ENCODE data around the gene PITX3. TPM values are rescaled to one million over a fixed set of nuclear protein-coding genes. Genes with fewer than 3 reads are reported as not detected.
"Not testable (repeated sequence)": the region's sequence is repeated elsewhere in the genome, so short reads cannot be mapped to it uniquely, and the experiment has no call there.

PITX3 gene
- total RNA-seq, 1 experiment from 2014 or later = not detected

DNA sequence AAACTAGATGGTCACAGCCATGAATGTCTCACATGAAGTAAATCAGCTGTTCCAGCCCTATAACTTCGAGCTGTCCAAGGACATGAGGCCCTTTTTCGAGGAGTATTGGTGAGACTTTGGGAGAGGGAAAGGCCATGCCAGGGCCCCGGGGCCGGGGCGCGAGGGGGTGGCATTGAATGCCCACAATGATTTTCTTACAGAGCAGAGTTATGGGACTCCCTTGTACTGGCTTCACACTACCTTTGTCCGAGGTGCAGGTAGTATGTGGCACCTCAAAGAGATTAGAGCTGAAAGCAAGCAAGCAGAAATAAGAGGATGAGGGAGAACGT, 14.8 kb downstream of the PITX3 start:
- DNase-seq (ENCODE audit: low spot score) = no peak

GRCh38 chr10:102225646-102226541, 15.4 kb downstream of the PITX3 start, which contains the start of gene ELOVL3:
Gene ELOVL3 (plus strand): TSS chr10:102226299. CDS start chr10:102226549, 250 bp downstream.
- peak; percentile 91 for DNase-seq (ENCODE audit: low spot score)

DNA sequence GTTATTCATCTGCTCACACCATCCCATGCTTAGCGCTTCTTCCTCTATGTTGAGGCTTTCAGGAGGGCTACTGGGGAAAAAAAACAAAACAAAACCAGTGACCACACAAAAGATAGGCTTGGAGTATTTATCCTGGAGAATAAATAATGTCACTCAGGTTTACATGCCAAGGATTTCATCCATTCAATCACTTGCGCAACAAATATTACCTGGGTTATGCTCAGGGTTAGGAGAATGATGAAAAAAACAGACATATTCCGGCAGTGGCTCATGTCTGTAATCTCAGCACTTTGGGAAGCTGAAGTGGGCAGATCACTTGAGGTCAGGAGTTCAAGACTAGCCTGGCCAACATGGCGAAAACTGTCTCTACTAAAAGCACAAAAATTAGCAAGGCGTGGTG, 18.5 kb downstream of the PITX3 start:
- DNase-seq (ENCODE audit: low spot score) = no peak

DNA sequence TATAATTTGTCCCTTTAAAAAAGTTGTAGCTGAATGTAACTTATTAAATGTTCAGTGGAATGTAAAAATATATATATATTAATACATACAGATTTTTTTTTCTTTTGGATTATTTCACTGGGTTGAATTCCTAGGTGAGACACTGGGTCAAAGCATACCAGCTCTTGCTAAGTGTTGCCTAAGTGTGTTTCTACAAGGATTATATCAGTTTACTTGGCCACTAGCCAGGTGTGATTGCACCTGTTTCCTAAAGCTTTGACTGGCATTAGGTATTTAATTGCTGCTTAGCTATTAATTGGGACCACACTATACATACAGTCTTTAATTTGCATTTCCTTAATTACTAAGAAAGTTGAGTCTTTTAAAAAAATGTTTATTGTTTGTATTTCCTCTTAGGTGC, 20.7 kb downstream of the PITX3 start:
- no peak for DNase-seq (ENCODE audit: low spot score)

DNA sequence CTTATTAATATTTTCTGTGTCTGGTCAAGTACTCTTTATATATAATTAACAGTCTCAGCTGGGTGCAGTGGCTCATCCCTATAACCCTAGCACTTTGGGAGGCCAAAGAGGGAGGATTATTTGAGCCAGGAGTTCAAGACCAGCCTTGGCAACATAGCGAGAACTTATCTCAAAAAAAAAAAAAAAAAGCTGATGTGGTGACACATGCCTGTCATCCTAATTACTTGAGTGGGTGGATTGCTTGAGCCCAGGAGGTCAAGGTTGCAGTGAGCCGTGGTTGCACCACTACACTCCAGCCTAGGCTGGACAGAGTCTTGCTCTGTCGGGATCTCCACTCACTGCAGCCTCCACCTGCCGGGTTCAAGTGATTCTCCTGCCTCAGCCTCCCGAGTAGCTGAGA, 21.9 kb downstream of the PITX3 start:
- DNase-seq (ENCODE audit: low spot score) = no peak

GRCh38 chr10:102213599-102213998, 27.7 kb downstream of the PITX3 start:
- not testable (repeated sequence) for DNase-seq (ENCODE audit: low spot score)

- DNase-seq (ENCODE audit: low spot score) = no peak
These were observed 29.6 kb downstream of the PITX3 start for GRCh38 chr10:102211615-102212299.

- peak; percentile 60 for DNase-seq (ENCODE audit: low spot score)
These were observed 32.8 kb downstream of the PITX3 start for GRCh38 chr10:102208311-102209035.

DNA sequence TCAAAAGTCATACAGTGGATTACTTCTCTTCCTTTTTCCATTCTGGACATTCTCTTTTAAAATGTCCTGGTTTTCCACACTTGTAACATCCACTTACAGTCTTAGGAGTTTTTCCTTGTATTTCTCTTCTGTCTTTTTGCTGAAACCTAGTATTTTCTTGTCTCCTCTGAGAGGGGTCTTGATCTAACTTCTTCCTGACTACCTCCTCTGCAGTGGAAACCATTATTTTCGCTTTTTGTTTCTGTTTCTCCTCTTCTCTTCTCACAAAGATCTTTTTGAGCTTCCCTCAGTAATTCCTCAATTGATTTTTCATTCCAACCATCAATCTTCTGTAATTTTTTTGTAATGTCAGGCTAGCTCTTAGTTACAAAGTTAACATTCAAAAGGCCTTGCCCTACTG, 38.9 kb downstream of the PITX3 start:
- DNase-seq (ENCODE audit: low spot score) = no peak

DNA sequence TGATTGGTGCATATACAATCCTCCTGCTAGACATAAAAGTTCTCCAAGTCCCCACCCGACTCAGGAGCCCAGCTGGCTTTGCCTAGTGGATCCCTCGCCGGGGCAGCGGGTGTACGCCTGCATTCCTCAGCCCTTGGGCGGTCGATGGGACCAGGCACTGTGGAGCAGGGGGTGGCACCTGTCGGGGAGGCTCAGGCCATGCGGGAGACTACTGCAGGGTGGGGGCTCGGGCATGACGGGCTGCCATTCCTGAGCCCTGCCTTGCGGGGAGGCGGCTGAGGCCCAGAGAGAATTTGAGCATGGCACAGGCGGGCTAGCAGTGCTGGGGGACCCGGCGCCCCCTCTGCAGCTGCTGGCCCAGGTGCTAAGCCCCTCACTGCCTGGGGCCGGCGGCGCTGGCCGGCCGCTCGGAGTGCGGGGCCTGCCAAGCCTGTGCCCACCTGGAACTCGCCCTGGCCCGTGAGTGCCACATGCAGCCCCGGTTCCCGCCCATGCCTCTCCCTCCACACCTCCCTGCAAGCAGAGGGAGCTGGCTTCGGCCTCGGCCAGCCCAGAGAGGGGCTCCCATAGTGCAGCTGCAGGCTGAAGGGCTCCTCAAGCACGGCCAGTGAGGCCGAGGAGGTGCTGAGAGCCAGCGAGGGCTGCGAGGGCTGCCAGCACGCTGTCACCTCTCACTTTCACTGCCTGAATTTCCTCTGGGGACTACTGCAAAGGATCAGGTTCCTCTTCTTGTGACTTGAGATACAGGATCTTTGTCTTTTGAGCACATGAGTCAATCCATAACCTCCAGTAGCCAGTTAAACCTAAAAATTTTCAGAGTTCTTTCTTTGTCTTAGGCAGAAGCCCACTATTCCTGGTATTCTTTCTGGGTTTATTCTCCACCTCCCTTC, 40.3 kb downstream of the PITX3 start:
- DNase-seq (ENCODE audit: low spot score) = no peak

DNA sequence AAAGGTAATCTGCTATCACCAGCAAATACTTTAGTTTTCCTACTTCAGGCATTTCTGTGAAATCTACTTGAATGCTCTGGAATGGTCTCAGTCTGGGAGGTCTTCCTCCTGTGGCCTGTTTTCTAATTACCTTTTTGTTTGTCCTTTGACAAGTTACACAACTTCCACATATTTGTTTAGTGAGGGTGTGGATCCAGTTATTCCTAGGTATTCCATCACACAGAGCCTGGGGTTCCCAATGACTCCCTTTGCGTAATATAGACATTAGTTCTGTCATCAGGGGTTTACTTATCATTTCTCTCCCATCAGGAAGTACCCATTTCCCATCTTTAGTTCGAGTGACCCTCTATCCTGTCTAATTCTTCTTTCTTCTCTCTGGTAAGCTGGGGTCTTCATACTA, 43.3 kb downstream of the PITX3 start:
- DNase-seq (ENCODE audit: low spot score) = no peak

- no peak for DNase-seq (ENCODE audit: low spot score)
These were observed 44.4 kb downstream of the PITX3 start for GRCh38 chr10:102196893-102197292.

DNA sequence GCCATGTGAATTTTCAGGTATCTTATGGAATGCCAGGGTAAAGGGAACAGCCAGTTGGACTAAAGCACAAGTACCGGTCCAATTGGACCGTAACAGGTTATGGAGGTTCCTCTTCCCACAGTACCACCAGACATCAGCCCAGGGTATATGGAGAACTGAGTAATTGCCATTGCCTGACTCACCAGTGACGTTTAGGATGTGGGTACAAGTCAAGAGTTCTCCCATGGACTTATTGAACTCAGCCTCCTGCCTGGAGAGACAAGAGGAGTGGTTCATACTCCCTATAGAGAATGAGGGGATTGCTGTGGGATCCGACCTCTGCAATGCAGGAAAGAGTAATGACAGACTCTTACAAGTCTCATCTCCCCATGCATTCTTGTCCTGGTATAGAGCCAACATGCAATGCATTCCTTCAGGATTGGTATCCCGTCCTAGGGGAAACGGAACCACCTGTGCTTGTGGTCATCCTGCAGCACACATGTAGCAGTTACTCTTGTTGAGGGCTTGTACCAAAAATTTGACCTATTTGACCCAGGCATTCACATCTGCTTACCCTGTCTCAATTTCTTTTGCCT, 45.9 kb downstream of the PITX3 start:
- peak; percentile 35 for DNase-seq (ENCODE audit: low spot score)

DNA sequence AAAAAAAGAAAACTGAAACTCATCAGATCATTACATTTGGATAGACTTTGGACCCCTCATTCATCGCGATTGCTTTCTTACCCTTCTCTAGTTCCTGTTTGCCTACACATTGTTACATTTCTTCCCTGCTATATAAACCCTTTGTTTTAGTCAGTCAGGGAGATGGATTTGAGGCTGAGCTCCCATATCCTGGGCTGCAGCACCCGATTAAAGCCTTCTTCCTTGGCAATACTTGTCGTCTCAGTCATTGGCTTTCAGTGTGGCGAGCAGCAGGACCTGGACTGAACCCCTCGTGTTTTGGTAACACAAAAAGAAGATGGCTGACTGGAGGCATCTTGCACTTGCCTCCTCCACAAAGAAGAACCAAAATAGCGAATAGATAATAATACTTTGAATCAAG, 49.4 kb downstream of the PITX3 start:
- DNase-seq (ENCODE audit: low spot score) = no peak

- DNase-seq (ENCODE audit: low spot score) = not testable (repeated sequence)
These were observed 52.1 kb downstream of the PITX3 start for GRCh38 chr10:102188941-102189898.

GRCh38 chr10:102188298-102188940, 52.9 kb downstream of the PITX3 start:
- no peak for DNase-seq (ENCODE audit: low spot score)

GRCh38 chr10:102185811-102186527, 55.3 kb downstream of the PITX3 start:
- DNase-seq (ENCODE audit: low spot score) = no peak

GRCh38 chr10:102185272-102185671, 56.0 kb downstream of the PITX3 start:
- DNase-seq (ENCODE audit: low spot score) = no peak

- no peak for DNase-seq (ENCODE audit: low spot score)
These were observed 56.7 kb downstream of the PITX3 start for GRCh38 chr10:102184606-102185005.
